Testis (tissue), 2 donors: Measurements from ENCODE around the gene NPAS1.

Experiments
- POLR2A ChIP-seq: fragments of 450-650 bp; IDR thresholded peaks from one replicate; pipeline ENCODE4 v1.6.1; 2017; ENCODE audit warnings: antibody characterized with exemption, mild to moderate bottlenecking, moderate library complexity
- TF ChIP-seq, protein P1 (sequence below), 3 experiments: fragments of 450-650 bp in 2 of 3; fragments of 200-600 bp in 1 of 3; sonication (generic) in 1 of 3; IDR thresholded peaks; one replicate each; pipeline ENCODE4 v1.5.1; 2016 to 2019; ENCODE audit warnings: antibody characterized with exemption in 3 of 3, mild to moderate bottlenecking in 2 of 3, moderate library complexity in 1 of 3

DNA sequence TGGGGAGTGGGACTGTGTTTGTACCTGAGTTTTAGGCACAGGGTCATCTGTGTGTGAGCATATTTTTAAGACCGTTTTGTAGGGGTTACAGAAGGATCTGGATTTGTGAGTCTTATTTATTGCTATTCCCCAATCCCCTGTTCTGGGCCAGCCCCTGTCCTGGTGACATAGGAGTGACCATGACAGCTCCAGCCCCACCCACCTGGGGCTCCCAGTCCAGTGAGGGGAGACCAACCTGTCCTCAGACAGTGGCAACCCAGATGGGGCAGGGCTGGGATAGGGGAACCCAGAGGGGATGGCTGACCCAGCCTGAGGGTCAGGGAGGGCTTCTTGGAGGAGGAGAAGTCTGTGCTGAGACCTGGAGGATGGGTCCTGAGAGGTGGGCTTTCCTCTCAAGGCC, 18.1 kb downstream of the NPAS1 start:
- TF ChIP-seq, protein P1, sequence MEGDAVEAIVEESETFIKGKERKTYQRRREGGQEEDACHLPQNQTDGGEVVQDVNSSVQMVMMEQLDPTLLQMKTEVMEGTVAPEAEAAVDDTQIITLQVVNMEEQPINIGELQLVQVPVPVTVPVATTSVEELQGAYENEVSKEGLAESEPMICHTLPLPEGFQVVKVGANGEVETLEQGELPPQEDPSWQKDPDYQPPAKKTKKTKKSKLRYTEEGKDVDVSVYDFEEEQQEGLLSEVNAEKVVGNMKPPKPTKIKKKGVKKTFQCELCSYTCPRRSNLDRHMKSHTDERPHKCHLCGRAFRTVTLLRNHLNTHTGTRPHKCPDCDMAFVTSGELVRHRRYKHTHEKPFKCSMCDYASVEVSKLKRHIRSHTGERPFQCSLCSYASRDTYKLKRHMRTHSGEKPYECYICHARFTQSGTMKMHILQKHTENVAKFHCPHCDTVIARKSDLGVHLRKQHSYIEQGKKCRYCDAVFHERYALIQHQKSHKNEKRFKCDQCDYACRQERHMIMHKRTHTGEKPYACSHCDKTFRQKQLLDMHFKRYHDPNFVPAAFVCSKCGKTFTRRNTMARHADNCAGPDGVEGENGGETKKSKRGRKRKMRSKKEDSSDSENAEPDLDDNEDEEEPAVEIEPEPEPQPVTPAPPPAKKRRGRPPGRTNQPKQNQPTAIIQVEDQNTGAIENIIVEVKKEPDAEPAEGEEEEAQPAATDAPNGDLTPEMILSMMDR (IDR thresholded peaks at IDR 0.05) = no peak
- TF ChIP-seq POLR2A = no peak
